GM19023 (cell line): Measurements from ENCODE around the gene GAREM1.

Experiments
- ATAC-seq: cut with Tn5 transposase; IDR thresholded peaks from one replicate; pipeline ENCODE4 v1.9.1; 2021; ENCODE audit warnings: mild to moderate bottlenecking, moderate library complexity; ENCODE audit not compliant: unreplicated experiment

The GAREM1 gene

GRCh38 chr18:32425466-32425865, 45.2 kb downstream of the GAREM1 start:
- ATAC-seq, result no peak

- ATAC-seq, result no peak
Measured at GRCh38 chr18:32424696-32425095, 46.0 kb downstream of the GAREM1 start.

GRCh38 chr18:32422978-32423740, 47.5 kb downstream of the GAREM1 start:
- ATAC-seq, result no peak

- ATAC-seq, result no peak
Measured at GRCh38 chr18:32422201-32422600, 48.5 kb downstream of the GAREM1 start.

- ATAC-seq, result no peak
Measured at GRCh38 chr18:32420084-32420750, 50.5 kb downstream of the GAREM1 start.

- no peak for ATAC-seq
Measured at GRCh38 chr18:32418148-32418547, 52.5 kb downstream of the GAREM1 start.

GRCh38 chr18:32405588-32405987, 65.1 kb downstream of the GAREM1 start:
- ATAC-seq, result no peak

- ATAC-seq, result no peak
Measured at GRCh38 chr18:32401621-32402020, 69.1 kb downstream of the GAREM1 start.

- ATAC-seq, result no peak
Measured at GRCh38 chr18:32393407-32393806, 77.3 kb downstream of the GAREM1 start.

- ATAC-seq, result no peak
Measured at GRCh38 chr18:32391126-32391525, 79.6 kb downstream of the GAREM1 start.

- no peak for ATAC-seq
Measured at GRCh38 chr18:32389858-32390257, 80.8 kb downstream of the GAREM1 start.

- no peak for ATAC-seq
Measured at GRCh38 chr18:32389191-32389590, 81.5 kb downstream of the GAREM1 start.

GRCh38 chr18:32386471-32386870, 84.2 kb downstream of the GAREM1 start:
- no peak for ATAC-seq

- no peak for ATAC-seq
Measured at GRCh38 chr18:32383050-32383819, 87.4 kb downstream of the GAREM1 start.

GRCh38 chr18:32381761-32382160, 88.9 kb downstream of the GAREM1 start:
- no peak for ATAC-seq

GRCh38 chr18:32380559-32380958, 90.1 kb downstream of the GAREM1 start:
- ATAC-seq, result no peak

GRCh38 chr18:32379891-32380290, 90.8 kb downstream of the GAREM1 start:
- ATAC-seq, result no peak

- ATAC-seq, result no peak
Measured at GRCh38 chr18:32378705-32379104, 92.0 kb downstream of the GAREM1 start.

- no peak for ATAC-seq
Measured at GRCh38 chr18:32373995-32374394, 96.7 kb downstream of the GAREM1 start.

GRCh38 chr18:32373505-32373904, 97.2 kb downstream of the GAREM1 start:
- ATAC-seq, result no peak

GRCh38 chr18:32372381-32373061, 98.2 kb downstream of the GAREM1 start:
- no peak for ATAC-seq
